SK-N-MC (cell line): Measurements from ENCODE around the gene DOCK8.

Experiments used
- EZH2 ChIP-seq: fragments of 200-600 bp; sonication (generic); IDR thresholded peaks from one replicate; pipeline ENCODE4 v1.6.1; 2017; ENCODE audit warnings: antibody characterized with exemption
- FOXP2 ChIP-seq: optimal IDR thresholded peaks from 2 replicates; pipeline ENCODE3; 2011; ENCODE audit warnings: mild to moderate bottlenecking, moderate library complexity; ENCODE audit not compliant: insufficient read depth; ENCODE audit errors: extremely low read length, control extremely low read depth
- POLR2AphosphoS5 ChIP-seq: IDR thresholded peaks from 2 replicates; pipeline ENCODE4 v1.6.1; 2012; ENCODE audit warnings: mild to moderate bottlenecking, low read depth, low read length, borderline replicate concordance

DNA sequence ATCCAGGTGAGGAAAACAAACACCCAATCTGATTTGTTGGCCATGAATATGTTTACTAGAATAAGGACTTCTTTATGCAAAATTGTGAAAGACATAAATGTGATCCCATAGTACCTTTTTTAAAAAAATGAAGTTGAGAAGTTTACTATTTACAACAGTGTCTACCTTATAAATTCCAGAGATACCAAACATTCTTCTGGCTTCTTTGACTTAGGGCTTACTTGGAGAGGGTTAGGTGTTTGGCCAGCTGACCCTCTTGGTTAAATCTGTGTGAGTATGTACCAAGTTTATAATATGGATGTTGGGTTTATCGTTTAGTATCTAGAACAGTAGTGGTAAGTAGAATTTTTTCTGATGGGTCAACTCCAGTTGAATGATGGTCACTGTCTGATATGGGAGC is 212.3 kb downstream of the DOCK8 start:
- TF ChIP-seq EZH2 (no peak), POLR2AphosphoS5 (no peak), FOXP2 (no peak)
